Endodermal cell (in vitro differentiated cells): Measurements from ENCODE around the gene PRKCZ. TPM values are rescaled to one million over a fixed set of nuclear protein-coding genes. Genes with fewer than 3 reads are reported as not detected.
A peak's percentile ranks its signal among the peaks of the same experiment; 100 is the strongest.

ENCODE experiments used
- DNase-seq: peaks from one replicate; pipeline ENCODE4 v3.0.0-alpha.2; 2017
- H3K27ac ChIP-seq: 2 replicates; pipeline ENCODE4 v1.5.1; 2013; ENCODE audit warnings: mild to moderate bottlenecking, low read depth, low read length, moderate library complexity
- H3K27me3 ChIP-seq: 2 replicates; pipeline ENCODE4 v1.6.1; 2013; ENCODE audit warnings: mild to moderate bottlenecking, low read length, moderate library complexity; ENCODE audit not compliant: insufficient read depth, control insufficient read depth, poor library complexity, severe bottlenecking
- H3K36me3 ChIP-seq: 2 replicates; pipeline ENCODE4 v1.7.0; 2013; ENCODE audit warnings: mild to moderate bottlenecking, low read length, moderate library complexity; ENCODE audit not compliant: control insufficient read depth, insufficient read depth
- H3K4me1 ChIP-seq: one replicate; pipeline ENCODE4 v1.7.0; 2013; ENCODE audit warnings: low read length; ENCODE audit not compliant: control insufficient read depth, insufficient read depth
- H3K4me3 ChIP-seq: 2 replicates; pipeline ENCODE4 v1.5.1; 2013; ENCODE audit warnings: mild to moderate bottlenecking, low read length, moderate library complexity
- H3K9ac ChIP-seq: 2 replicates; pipeline ENCODE4 v1.6.1; 2013; ENCODE audit warnings: mild to moderate bottlenecking, low read length, moderate library complexity; ENCODE audit not compliant: poor library complexity, severe bottlenecking; ENCODE audit errors: extremely low read depth
- H3K9me3 ChIP-seq: 2 replicates; pipeline ENCODE4 v1.6.1; 2013; ENCODE audit warnings: mild to moderate bottlenecking, low read length, moderate library complexity; ENCODE audit not compliant: control insufficient read depth
- H3K27ac Mint-ChIP-seq: 2 replicates; pipeline ENCODE4 v1.8.0; 2020; ENCODE audit warnings: mixed read lengths
- H3K27me3 Mint-ChIP-seq: 2 replicates; pipeline ENCODE4 v1.8.0; 2021; ENCODE audit warnings: mild to moderate bottlenecking, mixed read lengths; ENCODE audit not compliant: insufficient read depth
- H3K36me3 Mint-ChIP-seq: 2 replicates; pipeline ENCODE4 v1.8.0; 2020; ENCODE audit warnings: low read depth, mixed read lengths
- H3K4me1 Mint-ChIP-seq: 2 replicates; pipeline ENCODE4 v1.8.0; 2020; ENCODE audit warnings: mixed read lengths
- H3K4me3 Mint-ChIP-seq: 2 replicates; pipeline ENCODE4 v1.8.0; 2020; ENCODE audit warnings: mild to moderate bottlenecking, moderate library complexity, mixed read lengths
- H3K9me3 Mint-ChIP-seq: 2 replicates; pipeline ENCODE4 v1.8.0; 2020; ENCODE audit warnings: mild to moderate bottlenecking, mixed read lengths
- CTCF ChIP-seq: fragments of 200-600 bp; sonication (generic); conservative IDR thresholded peaks from 2 replicates; pipeline ENCODE4 v1.5.0; 2021; ENCODE audit warnings: antibody characterized with exemption, mild to moderate bottlenecking
- WGBS, 2 experiments: methylation state at CpG; one replicate each; pipeline versions ENCODE4 v1.1.5 to v1.1.7; 2013; ENCODE audit warnings: missing lambda C conversion rate in 2 of 2, mixed read lengths in 1 of 2; ENCODE audit not compliant: insufficient coverage in 1 of 2, insufficient read length in 1 of 2; 5-methylcytosine and 5-hydroxymethylcytosine counted together
- total RNA-seq, 2 donors: library from RNA; stranded (reverse); fragmentation: NEBNext Ultra II Directional in 1 of 2; extraction: Animal tissue kit (Norgen Biotek cat#: 25700) in 1 of 2; gene quantifications; 2 replicates in 1 of 2; 3 replicates in 1 of 2; pipeline ENCODE4 v1.2.1, GENCODE V29; 2021

PRKCZ gene
- total RNA-seq, 2 donors from 2014 or later, result 49.9 to 68.5 TPM

GRCh38 chr1:2174348-2175054 lies 124.3 kb downstream of the PRKCZ start:
- H3K4me1 ChIP-seq, result no peaks in the 10 kb centered on the region
- no peak overlapping the region for H3K27ac ChIP-seq
- no peak overlapping the region for H3K4me3 Mint-ChIP-seq
- TF ChIP-seq CTCF, result peak; percentile 95
- H3K4me1 Mint-ChIP-seq, result no peaks in the 10 kb centered on the region
- H3K36me3 ChIP-seq, result peaks cover 12% of the 10 kb centered on the region
- no peaks in the 10 kb centered on the region for H3K9me3 ChIP-seq
- H3K27ac Mint-ChIP-seq, result no peak overlapping the region
- H3K27me3 ChIP-seq, result no peaks in the 10 kb centered on the region
- peaks cover 56% of the 10 kb centered on the region for H3K36me3 Mint-ChIP-seq
- H3K9ac ChIP-seq, result no peak overlapping the region
- 66 to 83% methylated on average over 19 to 31 of the region's 31 CpGs for WGBS, 2 experiments
- no peaks in the 10 kb centered on the region for H3K9me3 Mint-ChIP-seq
- no peak overlapping the region for H3K4me3 ChIP-seq
- peak; percentile 92 for DNase-seq
- no peaks in the 10 kb centered on the region for H3K27me3 Mint-ChIP-seq

- Histone ChIP-seq H3K27me3 (no peaks in the 10 kb centered on the region), H3K4me1 (no peaks in the 10 kb centered on the region), H3K36me3 (peaks cover 12% of the 10 kb centered on the region), H3K9ac (no peak overlapping the region), H3K9me3 (no peaks in the 10 kb centered on the region), H3K27ac (no peak overlapping the region), H3K4me3 (no peak overlapping the region)
- H3K27ac Mint-ChIP-seq, result no peak overlapping the region
- H3K4me1 Mint-ChIP-seq, result no peaks in the 10 kb centered on the region
- TF ChIP-seq CTCF, result no peak
- DNase-seq, result no peak
- WGBS, 2 experiments, result 95% methylated on average over 6 to 9 of the region's 9 CpGs
- H3K9me3 Mint-ChIP-seq, result no peaks in the 10 kb centered on the region
- no peak overlapping the region for H3K4me3 Mint-ChIP-seq
- H3K36me3 Mint-ChIP-seq, result peaks cover 62% of the 10 kb centered on the region
- H3K27me3 Mint-ChIP-seq, result no peaks in the 10 kb centered on the region
These were observed 124.8 kb downstream of the PRKCZ start for GRCh38 chr1:2175055-2175414.

GRCh38 chr1:2175681-2176454 lies 125.7 kb downstream of the PRKCZ start:
- H3K9me3 Mint-ChIP-seq, result no peaks in the 10 kb centered on the region
- H3K27ac Mint-ChIP-seq, result peak overlapping the region; percentile 77
- no peaks in the 10 kb centered on the region for H3K4me1 Mint-ChIP-seq
- peaks cover 62% of the 10 kb centered on the region for H3K36me3 Mint-ChIP-seq
- H3K4me1 ChIP-seq, result no peaks in the 10 kb centered on the region
- H3K9me3 ChIP-seq, result no peaks in the 10 kb centered on the region
- WGBS, 2 experiments, result 94 to 98% methylated on average over 42 of the region's 42 CpGs
- no peak overlapping the region for H3K4me3 ChIP-seq
- H3K4me3 Mint-ChIP-seq, result no peak overlapping the region
- no peak overlapping the region for H3K27ac ChIP-seq
- H3K27me3 Mint-ChIP-seq, result no peaks in the 10 kb centered on the region
- no peak overlapping the region for H3K9ac ChIP-seq
- no peak for DNase-seq
- TF ChIP-seq CTCF, result no peak
- no peaks in the 10 kb centered on the region for H3K27me3 ChIP-seq
- H3K36me3 ChIP-seq, result peaks cover 17% of the 10 kb centered on the region
